NCI-H2029 (cell line): Measurements from ENCODE around the gene CCDC137.
"Not testable (repeated sequence)": the region's sequence is repeated elsewhere in the genome, so short reads cannot be mapped to it uniquely, and the experiment has no call there.

Source experiments
- DNase-seq: peaks from one replicate; lab custom pipeline; 2025; lab: John Stamatoyannopoulos, UW

Gene CCDC137

GRCh38 chr17:81666342-81667191, at the start of gene CCDC137, which contains the start of gene OXLD1:
CCDC137 (plus strand) TSS chr17:81666737; CDS start chr17:81666767, 30 bp downstream.
OXLD1 (minus strand) TSS chr17:81666605; CDS start chr17:81666577, 28 bp downstream.
- peak; percentile 87 for DNase-seq

- no peak for DNase-seq
These were observed 49.7 kb upstream of the CCDC137 start for GRCh38 chr17:81616877-81617276.

- DNase-seq: not testable (repeated sequence)
These were observed 48.2 kb upstream of the CCDC137 start for GRCh38 chr17:81618307-81618706.

DNA sequence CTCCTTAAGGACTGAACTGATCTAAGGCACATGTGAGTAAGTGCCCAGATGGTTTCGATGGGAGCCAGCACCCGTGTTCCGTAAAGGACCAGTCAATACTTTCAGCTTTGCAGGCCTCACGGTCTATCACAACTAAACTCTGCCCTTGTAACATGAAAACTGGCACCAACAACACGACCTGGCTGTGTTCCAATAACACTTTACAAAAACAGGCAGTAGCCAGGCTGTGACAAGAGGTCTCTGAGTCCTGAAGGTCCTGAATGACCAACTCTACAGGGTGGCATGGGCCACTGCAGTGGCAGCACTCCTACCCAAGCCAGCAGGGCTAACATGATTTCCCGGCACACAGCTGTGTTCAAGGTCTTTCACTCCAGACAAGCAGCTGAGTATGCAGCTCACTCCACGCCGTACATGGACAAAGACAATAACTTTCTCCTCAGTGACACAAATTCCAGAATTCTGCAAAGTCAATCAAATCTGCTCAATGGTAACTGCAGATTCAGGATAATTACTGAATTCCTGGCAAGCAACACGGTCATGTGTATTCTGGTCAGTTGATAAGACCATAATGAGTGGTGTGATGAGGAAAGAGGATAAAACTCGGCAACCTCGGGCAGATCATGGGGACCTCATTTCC, 44.9 kb upstream of the CCDC137 start:
- DNase-seq: no peak

DNA sequence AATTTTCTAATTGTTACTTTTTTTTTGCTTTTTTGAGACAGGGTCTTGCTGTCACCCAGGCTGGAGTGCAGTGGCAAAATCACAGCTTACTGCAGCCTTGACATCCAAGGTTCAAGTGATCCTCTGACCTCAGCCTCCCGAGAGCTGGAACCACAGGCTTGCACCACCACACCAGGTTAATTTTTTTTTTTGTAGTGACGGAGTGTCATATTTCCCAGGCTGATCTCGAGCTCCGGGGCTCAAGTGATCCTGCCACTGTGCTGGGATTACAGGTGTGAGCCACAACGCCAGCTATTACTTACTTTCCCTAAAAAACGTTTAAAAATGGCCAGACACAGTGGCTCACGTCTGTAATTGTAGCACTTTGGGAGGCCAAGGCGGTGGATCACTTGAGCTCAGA, 36.3 kb upstream of the CCDC137 start:
- DNase-seq: no peak

- no peak for DNase-seq
These were observed 35.1 kb upstream of the CCDC137 start for GRCh38 chr17:81631482-81631881.

DNA sequence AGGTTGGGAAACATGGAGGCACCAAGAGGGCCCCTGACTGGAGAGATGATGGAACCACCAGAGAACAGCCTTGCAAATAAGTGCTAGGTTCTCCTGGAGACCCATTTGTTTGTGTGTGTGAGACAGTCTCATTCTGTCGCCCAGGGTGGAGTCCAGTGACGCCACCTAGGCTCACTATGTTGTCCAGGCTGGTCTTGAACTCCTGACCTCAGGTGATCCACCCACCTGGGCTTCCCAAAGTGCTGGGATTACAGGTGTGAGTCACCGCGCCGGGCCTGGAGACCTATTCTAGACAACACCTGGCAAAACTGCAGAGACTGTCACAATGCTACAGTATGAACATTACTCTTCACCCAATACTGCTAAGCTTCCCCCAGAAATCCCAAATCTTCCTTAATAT, 31.1 kb upstream of the CCDC137 start:
- DNase-seq: no peak

- no peak for DNase-seq
These were observed 30.5 kb upstream of the CCDC137 start for GRCh38 chr17:81635973-81636504.

- peak; percentile 45 for DNase-seq
These were observed 29.8 kb upstream of the CCDC137 start, which contains the start of the genes NPLOC4 and TSPAN10 for GRCh38 chr17:81636505-81637288. NPLOC4 (minus strand) TSS chr17:81637112; CDS start chr17:81636930, 182 bp downstream. TSPAN10 (plus strand) TSS chr17:81637196; CDS start chr17:81642413, 5,217 bp downstream.

DNA sequence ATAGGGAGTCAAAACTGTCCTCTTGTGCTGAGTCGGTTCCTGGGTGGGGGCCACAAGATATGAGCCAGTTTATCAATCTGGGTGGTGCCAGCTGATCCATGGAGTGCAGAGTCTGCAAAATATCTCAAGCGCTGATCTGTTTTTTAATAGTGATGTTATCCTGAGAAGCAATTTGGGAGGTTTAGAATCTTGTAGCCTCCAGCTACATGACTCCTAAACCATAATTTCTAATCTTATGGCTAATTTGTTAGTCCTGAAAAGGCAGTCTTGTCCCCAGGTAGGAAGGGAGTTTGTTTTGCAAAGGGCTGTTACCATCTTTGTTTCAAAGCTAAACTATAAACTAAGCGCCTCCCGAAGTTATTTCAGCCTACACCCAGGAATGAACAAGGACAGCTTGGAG, 27.9 kb upstream of the CCDC137 start:
- DNase-seq: no peak

- DNase-seq: no peak
These were observed 26.5 kb upstream of the CCDC137 start for GRCh38 chr17:81640011-81640410.

GRCh38 chr17:81641825-81642489, 24.6 kb upstream of the CCDC137 start:
- no peak for DNase-seq

DNA sequence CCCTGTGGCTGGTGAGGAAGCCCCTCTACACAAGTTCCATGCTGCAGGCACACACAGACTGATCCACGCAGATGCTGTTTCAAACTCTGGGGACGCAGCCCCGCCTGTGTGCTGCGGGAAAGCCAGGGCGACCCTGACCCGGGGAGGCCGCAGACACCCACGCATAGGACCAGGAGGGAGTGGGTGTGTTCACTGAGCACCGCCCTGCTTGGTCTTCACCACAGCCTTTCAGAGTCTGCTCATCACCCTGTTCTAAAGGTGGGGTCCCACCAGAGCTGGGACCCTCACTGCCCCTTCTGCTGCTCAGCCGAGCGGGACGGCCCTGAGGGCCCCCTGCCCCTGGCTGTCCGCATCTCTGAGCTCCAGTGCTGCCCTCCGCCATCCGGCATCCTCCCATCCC, 22.0 kb upstream of the CCDC137 start:
- DNase-seq: no peak

- DNase-seq: no peak
These were observed 21.3 kb upstream of the CCDC137 start for GRCh38 chr17:81644976-81645952.

GRCh38 chr17:81646869-81647600, 19.5 kb upstream of the CCDC137 start:
- DNase-seq: no peak

- no peak for DNase-seq
These were observed 18.9 kb upstream of the CCDC137 start for GRCh38 chr17:81647640-81648012.

DNA sequence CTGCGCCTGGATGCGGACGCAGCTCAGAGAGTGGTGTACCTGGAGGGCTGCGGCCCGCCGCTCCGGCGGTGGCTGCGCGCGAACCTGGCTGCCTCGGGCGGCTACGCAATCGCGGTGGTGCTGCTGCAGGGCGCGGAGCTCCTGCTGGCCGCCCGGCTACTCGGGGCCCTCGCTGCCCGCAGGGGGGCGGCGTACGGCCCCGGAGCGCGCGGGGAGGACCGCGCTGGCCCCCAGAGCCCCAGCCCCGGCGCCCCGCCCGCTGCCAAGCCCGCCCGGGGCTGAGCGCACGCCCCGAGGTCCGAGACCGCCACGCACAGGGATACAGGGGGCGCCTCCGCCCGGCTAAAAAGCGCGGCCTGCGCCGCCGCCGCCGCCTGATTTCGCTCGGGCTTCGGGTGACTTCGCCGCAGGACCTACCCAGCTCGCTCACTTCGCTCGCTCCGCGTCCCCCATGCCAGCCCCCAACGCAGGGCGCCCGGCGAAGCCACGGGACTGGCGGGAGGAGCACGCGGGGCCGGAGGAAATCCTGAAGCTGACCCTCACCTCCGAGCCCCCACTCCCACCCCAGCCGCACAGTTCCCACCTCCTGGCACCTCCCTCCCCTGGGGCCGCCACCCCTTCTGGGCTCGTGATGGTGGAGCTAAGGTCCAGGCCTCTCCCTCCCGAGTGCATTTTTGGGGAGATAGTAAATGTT, 18.4 kb upstream of the CCDC137 start:
- no peak for DNase-seq

DNA sequence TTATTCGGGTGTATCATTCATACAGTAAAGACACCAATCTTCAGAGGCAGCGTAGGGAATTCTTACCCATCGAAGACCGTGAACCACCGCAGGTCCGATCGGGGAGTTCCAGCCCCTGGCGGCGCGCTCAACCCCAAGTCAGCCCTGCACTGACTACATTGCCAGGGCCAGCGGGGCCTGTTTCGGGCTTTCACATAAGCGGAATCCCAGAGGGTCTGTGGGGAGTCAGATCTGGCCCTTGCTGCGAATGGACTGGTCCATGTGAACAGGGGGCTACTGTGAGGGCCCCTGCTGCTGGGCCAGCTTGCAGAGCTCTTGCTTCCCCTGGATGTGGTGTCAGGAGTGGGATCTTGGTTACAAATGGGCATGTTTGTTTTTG, 17.8 kb upstream of the CCDC137 start:
- DNase-seq: no peak

DNA sequence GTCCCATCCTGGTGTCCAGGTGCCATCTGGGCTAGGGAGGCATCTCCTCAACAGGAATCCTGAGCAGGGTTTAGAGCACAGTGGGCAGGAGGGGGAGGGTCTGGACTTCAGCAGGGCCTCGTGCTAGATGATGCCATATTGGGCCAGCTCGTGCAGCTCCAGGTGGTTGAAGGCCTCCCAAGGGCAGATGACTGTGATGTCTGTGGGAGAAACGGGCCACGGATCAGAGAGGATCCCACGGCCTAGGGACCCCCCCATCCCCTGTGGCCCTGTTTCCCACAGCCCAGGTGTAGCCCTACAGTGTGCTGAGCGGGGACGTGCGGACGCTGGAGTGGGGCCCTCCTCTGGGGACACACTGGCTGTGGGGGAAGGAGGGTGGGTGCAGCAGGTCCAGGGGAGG, 15.6 kb upstream of the CCDC137 start:
- DNase-seq: no peak
